Activated T-helper 17 cell treated with anti-CD3 and anti-CD28 coated beads, Interleukin-2, amount 50 U/mL, for 72 hours (primary cell): Measurements from ENCODE around the gene CHRNA7. TPM values are rescaled to one million over a fixed set of nuclear protein-coding genes. Genes with fewer than 3 reads are reported as not detected.
A peak's percentile ranks its signal among the peaks of the same experiment; 100 is the strongest.
"Not testable (repeated sequence)": the region's sequence is repeated elsewhere in the genome, so short reads cannot be mapped to it uniquely, and the experiment has no call there.

Experiments used
- ATAC-seq: fragments of 150-1000 bp; cut with Tn5 transposase; replicated peaks from 2 replicates; pipeline ENCODE4 v1.10.0; 2021; ENCODE audit warnings: mild to moderate bottlenecking, moderate library complexity
- H3K27ac Mint-ChIP-seq: one replicate; pipeline ENCODE4 v1.8.0; 2022; ENCODE audit warnings: mixed read lengths
- H3K27me3 Mint-ChIP-seq: one replicate; pipeline ENCODE4 v1.8.0; 2022; ENCODE audit warnings: mixed read lengths
- H3K36me3 Mint-ChIP-seq: one replicate; pipeline ENCODE4 v1.8.0; 2022; ENCODE audit warnings: low read depth, mild to moderate bottlenecking, mixed read lengths
- H3K4me1 Mint-ChIP-seq: one replicate; pipeline ENCODE4 v1.8.0; 2022; ENCODE audit warnings: mixed read lengths
- H3K4me3 Mint-ChIP-seq: one replicate; pipeline ENCODE4 v1.8.0; 2022; ENCODE audit warnings: mild to moderate bottlenecking, mixed read lengths
- H3K9me3 Mint-ChIP-seq: one replicate; pipeline ENCODE4 v1.8.0; 2022; ENCODE audit warnings: mixed read lengths
- total RNA-seq, 2 donors: library from RNA; stranded (reverse); gene quantifications; one replicate each; pipeline ENCODE4 v1.2.3, GENCODE V29; 2022

The CHRNA7 gene
- total RNA-seq, 2 donors from 2014 or later: not detected

DNA sequence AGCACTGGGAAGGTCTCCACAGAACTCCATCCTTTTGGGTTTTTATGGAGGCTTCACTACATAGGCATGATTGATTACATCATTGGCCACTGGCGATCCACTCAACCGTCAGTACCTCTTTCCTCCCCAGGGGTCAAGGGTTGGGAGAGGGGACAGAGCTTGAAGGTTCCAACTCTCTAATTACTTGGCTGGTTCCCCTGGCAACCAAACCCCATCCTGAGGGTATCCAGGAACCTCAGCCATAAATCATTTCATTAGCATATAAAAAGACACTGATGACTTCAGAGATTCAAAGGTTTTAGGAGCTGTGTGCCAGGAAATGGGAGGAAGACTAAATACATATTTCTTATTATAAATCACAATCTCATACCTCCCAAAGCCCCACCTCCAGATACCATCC lies 131.8 kb downstream of the CHRNA7 start:
- not testable (repeated sequence) for H3K9me3 Mint-ChIP-seq, H3K4me3 Mint-ChIP-seq, H3K4me1 Mint-ChIP-seq, H3K27ac Mint-ChIP-seq, ATAC-seq, H3K27me3 Mint-ChIP-seq, H3K36me3 Mint-ChIP-seq

DNA sequence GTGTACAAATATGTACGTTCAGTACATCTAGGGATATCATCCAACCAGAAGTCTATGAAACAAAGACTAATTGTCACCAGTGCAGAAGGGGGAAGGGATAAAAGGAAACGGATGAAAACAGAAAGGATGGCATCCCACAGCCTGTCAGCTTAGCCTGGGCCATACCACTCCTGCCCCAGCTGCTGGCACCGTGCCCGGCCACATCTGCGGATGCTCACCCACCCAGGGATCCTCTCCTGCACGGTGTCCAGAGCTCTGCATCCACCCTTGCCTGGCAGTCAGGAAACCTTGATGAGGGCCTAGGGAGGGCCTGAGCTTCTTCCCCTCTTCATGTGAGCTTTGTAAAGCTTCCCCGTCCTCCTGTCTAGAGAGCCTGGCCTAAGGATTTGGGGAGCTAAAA lies 133.8 kb downstream of the CHRNA7 start:
- not testable (repeated sequence) for ATAC-seq, H3K4me3 Mint-ChIP-seq, H3K4me1 Mint-ChIP-seq, H3K27me3 Mint-ChIP-seq, H3K27ac Mint-ChIP-seq, H3K9me3 Mint-ChIP-seq, H3K36me3 Mint-ChIP-seq

DNA sequence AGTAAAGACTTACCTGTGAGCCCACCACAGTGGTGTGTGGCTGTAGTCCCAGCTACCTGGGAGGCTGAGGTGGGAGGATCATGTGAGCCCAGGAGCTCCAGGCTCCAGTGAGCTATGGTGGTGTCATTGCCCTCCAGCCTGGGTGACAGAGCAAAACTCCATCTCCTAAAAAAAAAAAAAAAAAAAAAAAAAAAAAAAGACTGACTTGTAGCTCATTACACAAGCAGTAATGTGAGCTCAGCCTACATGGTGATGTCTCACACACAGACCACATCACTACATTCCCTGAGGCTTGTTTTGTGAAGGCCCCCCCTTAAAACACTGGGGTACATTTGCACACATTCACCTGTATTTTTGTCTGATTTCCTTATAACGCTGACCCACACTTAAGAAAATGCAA lies 134.4 kb downstream of the CHRNA7 start:
- H3K36me3 Mint-ChIP-seq, H3K9me3 Mint-ChIP-seq, H3K27ac Mint-ChIP-seq, H3K4me1 Mint-ChIP-seq, H3K4me3 Mint-ChIP-seq, ATAC-seq, H3K27me3 Mint-ChIP-seq: not testable (repeated sequence)

DNA sequence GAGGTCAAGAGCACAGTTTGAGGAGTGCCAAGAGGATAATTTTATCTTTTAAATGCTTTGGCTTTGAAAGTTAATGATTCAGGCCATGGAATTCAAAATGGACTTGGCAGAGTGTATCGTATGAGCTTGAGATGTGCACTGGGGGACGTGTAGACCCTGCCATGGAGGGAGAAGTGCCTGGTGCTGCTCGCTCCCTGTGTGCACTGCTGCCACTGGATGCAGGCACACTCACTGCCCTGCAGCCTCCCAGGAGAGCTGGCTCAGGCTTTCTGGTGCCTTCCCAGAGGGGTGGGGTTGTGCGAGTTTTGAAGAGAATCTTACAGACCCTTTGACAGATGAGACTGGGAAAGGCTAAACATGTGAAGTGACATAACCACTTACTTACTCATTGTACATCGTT lies 135.5 kb downstream of the CHRNA7 start:
- not testable (repeated sequence) for ATAC-seq, H3K27ac Mint-ChIP-seq, H3K36me3 Mint-ChIP-seq, H3K4me1 Mint-ChIP-seq, H3K9me3 Mint-ChIP-seq, H3K4me3 Mint-ChIP-seq, H3K27me3 Mint-ChIP-seq

- not testable (repeated sequence) for H3K4me1 Mint-ChIP-seq, H3K9me3 Mint-ChIP-seq
Measured at GRCh38 chr15:32166270-32166669, 136.0 kb downstream of the CHRNA7 start.

GRCh38 chr15:32167913-32168312 lies 137.6 kb downstream of the CHRNA7 start:
- H3K9me3 Mint-ChIP-seq, H3K4me3 Mint-ChIP-seq, H3K4me1 Mint-ChIP-seq, H3K36me3 Mint-ChIP-seq, H3K27me3 Mint-ChIP-seq, H3K27ac Mint-ChIP-seq: not testable (repeated sequence)
- ATAC-seq: peak; percentile 11

More at GRCh38 chr15:32166270-32166669, 136.0 kb downstream of the CHRNA7 start:
- ATAC-seq, H3K27me3 Mint-ChIP-seq, H3K27ac Mint-ChIP-seq, H3K4me3 Mint-ChIP-seq, H3K36me3 Mint-ChIP-seq: not testable (repeated sequence)

- not testable (repeated sequence) for H3K4me3 Mint-ChIP-seq, ATAC-seq, H3K36me3 Mint-ChIP-seq, H3K27me3 Mint-ChIP-seq, H3K27ac Mint-ChIP-seq, H3K9me3 Mint-ChIP-seq, H3K4me1 Mint-ChIP-seq
Measured at GRCh38 chr15:32180579-32180978, 150.3 kb downstream of the CHRNA7 start.

GRCh38 chr15:32193780-32194179 lies 163.5 kb downstream of the CHRNA7 start:
- H3K27ac Mint-ChIP-seq, ATAC-seq, H3K27me3 Mint-ChIP-seq, H3K9me3 Mint-ChIP-seq, H3K4me3 Mint-ChIP-seq, H3K36me3 Mint-ChIP-seq, H3K4me1 Mint-ChIP-seq: not testable (repeated sequence)

- not testable (repeated sequence) for H3K4me1 Mint-ChIP-seq, H3K36me3 Mint-ChIP-seq, H3K27ac Mint-ChIP-seq, H3K27me3 Mint-ChIP-seq, ATAC-seq, H3K9me3 Mint-ChIP-seq, H3K4me3 Mint-ChIP-seq
Measured at GRCh38 chr15:32196206-32196605, 165.9 kb downstream of the CHRNA7 start.

DNA sequence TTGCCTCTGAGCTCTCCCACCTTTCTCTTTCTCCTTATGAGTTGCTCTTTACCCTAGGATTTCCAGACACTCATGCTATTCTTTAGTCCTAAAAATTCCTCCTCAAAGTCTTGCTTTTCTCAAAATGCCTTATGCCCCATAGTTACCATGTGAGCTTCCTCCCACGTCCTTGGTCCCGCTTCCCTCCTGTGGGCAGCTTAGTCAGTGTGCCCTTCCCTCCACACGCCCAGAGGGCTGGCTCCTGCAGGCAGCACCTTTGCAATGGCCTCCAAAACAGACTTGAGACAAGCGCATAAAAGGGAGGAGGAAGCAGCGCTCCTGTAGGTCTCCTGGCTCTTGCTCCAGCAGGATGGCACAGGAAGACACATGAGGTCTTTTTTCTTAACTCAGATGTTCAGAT lies 168.6 kb downstream of the CHRNA7 start:
- H3K4me1 Mint-ChIP-seq, H3K27me3 Mint-ChIP-seq, H3K27ac Mint-ChIP-seq, ATAC-seq, H3K9me3 Mint-ChIP-seq, H3K36me3 Mint-ChIP-seq, H3K4me3 Mint-ChIP-seq: not testable (repeated sequence)

DNA sequence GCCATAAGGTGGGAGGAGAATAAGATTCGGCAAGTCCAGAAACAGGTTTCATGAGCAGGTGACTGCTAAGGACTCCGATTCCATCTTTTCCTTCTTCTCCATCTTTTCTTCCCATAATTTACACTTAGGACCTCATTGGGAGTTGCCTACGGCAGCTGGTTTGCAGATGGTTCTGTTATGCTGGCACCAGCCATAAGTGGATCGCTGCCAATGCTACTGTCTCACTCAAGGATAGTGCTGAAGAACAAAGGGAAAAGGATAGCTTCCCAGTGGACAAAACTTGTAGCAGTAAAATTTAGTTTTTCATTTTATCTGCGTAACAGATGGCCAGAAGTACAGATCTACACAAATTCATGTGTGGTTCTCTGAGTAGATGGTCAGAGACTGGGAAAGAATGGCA lies 178.8 kb downstream of the CHRNA7 start:
- H3K27me3 Mint-ChIP-seq: not testable (repeated sequence)

GRCh38 chr15:32218666-32219065 lies 188.4 kb downstream of the CHRNA7 start:
- Mint-ChIP-seq H3K9me3 (peaks cover 16% of the 10 kb centered on the region), H3K27ac (no peak overlapping the region), H3K27me3 (peaks cover 15% of the 10 kb centered on the region), H3K36me3 (no peaks in the 10 kb centered on the region), H3K4me1 (no peaks in the 10 kb centered on the region), H3K4me3 (no peak overlapping the region)
- ATAC-seq: no peak

More for the DNA sequence above, 178.8 kb downstream of the CHRNA7 start:
- H3K27ac Mint-ChIP-seq, H3K4me1 Mint-ChIP-seq, H3K9me3 Mint-ChIP-seq, H3K4me3 Mint-ChIP-seq, H3K36me3 Mint-ChIP-seq, ATAC-seq: not testable (repeated sequence)

Other genes starting within 250 kb of the CHRNA7 start
- 1 to 10 TPM in 1 of 2 donors, under 1 TPM in 1; 0.61 to 5.1 TPM for gene OTUD7A, start 159.8 kb upstream of the CHRNA7 start, total RNA-seq